Activated naive CD4-positive, alpha-beta T cell treated with anti-CD3 and anti-CD28 coated beads, Interleukin-2, amount 50 U/mL, for 24 hours (primary cell): ENCODE measurements around the gene LRRC18.

ENCODE experiments used
- H3K27ac Mint-ChIP-seq: one replicate; pipeline ENCODE4 v1.8.0; 2021; ENCODE audit warnings: mild to moderate bottlenecking, mixed read lengths
- H3K27me3 Mint-ChIP-seq: one replicate; pipeline ENCODE4 v1.8.0; 2021; ENCODE audit warnings: mixed read lengths
- H3K36me3 Mint-ChIP-seq: one replicate; pipeline ENCODE4 v1.8.0; 2021; ENCODE audit warnings: mixed read lengths
- H3K4me1 Mint-ChIP-seq: one replicate; pipeline ENCODE4 v1.8.0; 2021; ENCODE audit warnings: mixed read lengths
- H3K4me3 Mint-ChIP-seq: one replicate; pipeline ENCODE4 v1.8.0; 2021; ENCODE audit warnings: mild to moderate bottlenecking, mixed read lengths
- H3K9me3 Mint-ChIP-seq: one replicate; pipeline ENCODE4 v1.8.0; 2021; ENCODE audit warnings: mixed read lengths

The LRRC18 gene

GRCh38 chr10:48903151-48903550 lies 36.5 kb downstream of the LRRC18 start:
- H3K27me3 Mint-ChIP-seq, result peaks cover 1% of the 10 kb centered on the region
- no peak overlapping the region for H3K4me3 Mint-ChIP-seq
- H3K4me1 Mint-ChIP-seq, result no peaks in the 10 kb centered on the region
- no peaks in the 10 kb centered on the region for H3K36me3 Mint-ChIP-seq
- no peak overlapping the region for H3K27ac Mint-ChIP-seq
- H3K9me3 Mint-ChIP-seq, result no peaks in the 10 kb centered on the region

DNA sequence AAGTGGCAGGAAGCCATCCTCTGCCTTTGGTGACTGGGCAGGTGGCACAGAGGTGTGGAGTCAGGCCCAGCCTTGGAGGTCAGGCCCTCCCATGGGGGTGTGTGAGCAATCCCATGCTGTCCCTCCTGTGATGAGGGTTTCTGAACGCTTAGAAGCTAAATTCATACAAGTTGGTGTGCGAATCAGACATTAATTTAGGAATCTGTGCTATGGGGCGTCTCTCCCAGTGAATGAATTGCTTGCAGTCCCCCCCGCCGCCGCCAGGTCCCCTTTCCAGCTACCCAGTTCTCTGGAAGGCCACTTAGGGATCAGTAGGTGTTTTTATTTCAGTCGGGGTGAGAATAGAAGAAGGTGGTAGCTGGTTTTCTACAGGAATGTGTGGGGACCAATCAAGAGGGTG lies 37.5 kb downstream of the LRRC18 start:
- H3K4me1 Mint-ChIP-seq, result no peaks in the 10 kb centered on the region
- H3K4me3 Mint-ChIP-seq, result no peak overlapping the region
- no peak overlapping the region for H3K27ac Mint-ChIP-seq
- no peaks in the 10 kb centered on the region for H3K36me3 Mint-ChIP-seq
- H3K9me3 Mint-ChIP-seq, result no peaks in the 10 kb centered on the region
- H3K27me3 Mint-ChIP-seq, result no peaks in the 10 kb centered on the region

DNA sequence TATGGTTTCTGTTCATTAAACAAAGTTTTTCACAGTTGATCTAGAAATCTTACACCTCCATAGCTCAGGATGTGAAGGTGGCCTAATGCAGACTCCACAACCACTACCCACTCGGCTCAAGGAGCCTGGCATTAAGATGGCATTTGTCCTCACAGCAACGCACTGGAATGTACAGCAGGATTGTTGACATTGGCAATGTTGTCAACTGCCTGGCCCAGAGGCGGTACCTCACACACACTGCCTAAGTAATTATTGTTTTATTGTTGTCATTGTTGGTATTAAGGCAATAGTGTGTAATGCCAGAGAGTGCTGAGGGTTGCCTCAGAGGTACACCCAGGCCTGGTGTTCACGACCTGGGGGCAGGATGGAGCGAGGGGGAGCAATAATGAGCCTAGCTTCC lies 38.3 kb downstream of the LRRC18 start:
- no peak overlapping the region for H3K4me3 Mint-ChIP-seq
- no peak overlapping the region for H3K27ac Mint-ChIP-seq
- H3K36me3 Mint-ChIP-seq, result no peaks in the 10 kb centered on the region
- H3K27me3 Mint-ChIP-seq, result no peaks in the 10 kb centered on the region
- no peaks in the 10 kb centered on the region for H3K9me3 Mint-ChIP-seq
- H3K4me1 Mint-ChIP-seq, result no peaks in the 10 kb centered on the region

- H3K4me1 Mint-ChIP-seq, result no peaks in the 10 kb centered on the region
- H3K36me3 Mint-ChIP-seq, result no peaks in the 10 kb centered on the region
- H3K27me3 Mint-ChIP-seq, result no peaks in the 10 kb centered on the region
- H3K4me3 Mint-ChIP-seq, result no peak overlapping the region
- no peak overlapping the region for H3K27ac Mint-ChIP-seq
- no peaks in the 10 kb centered on the region for H3K9me3 Mint-ChIP-seq
Observed at GRCh38 chr10:48900371-48900801, 39.3 kb downstream of the LRRC18 start.

DNA sequence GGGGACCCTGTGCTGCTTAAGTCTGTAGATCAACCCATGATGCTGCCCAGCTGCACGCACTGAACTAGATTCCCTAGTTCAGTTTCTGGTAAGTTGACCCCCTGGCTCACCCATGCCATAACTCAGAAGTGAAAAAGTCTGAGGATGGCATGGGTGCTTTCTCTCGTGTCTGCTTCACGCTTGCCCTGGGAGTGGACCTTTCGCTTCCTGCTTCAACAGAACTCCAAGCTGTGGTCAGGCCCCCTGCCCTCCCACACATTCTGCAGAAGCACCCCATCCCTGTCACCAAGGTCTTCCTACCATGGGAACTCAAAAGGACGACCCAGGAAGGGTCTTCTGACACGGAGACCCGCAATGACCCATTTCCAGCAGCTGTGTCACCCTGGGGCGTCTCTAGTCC lies 39.9 kb downstream of the LRRC18 start:
- H3K4me1 Mint-ChIP-seq, result no peaks in the 10 kb centered on the region
- no peak overlapping the region for H3K27ac Mint-ChIP-seq
- H3K27me3 Mint-ChIP-seq, result no peaks in the 10 kb centered on the region
- H3K4me3 Mint-ChIP-seq, result no peak overlapping the region
- H3K9me3 Mint-ChIP-seq, result no peaks in the 10 kb centered on the region
- no peaks in the 10 kb centered on the region for H3K36me3 Mint-ChIP-seq

DNA sequence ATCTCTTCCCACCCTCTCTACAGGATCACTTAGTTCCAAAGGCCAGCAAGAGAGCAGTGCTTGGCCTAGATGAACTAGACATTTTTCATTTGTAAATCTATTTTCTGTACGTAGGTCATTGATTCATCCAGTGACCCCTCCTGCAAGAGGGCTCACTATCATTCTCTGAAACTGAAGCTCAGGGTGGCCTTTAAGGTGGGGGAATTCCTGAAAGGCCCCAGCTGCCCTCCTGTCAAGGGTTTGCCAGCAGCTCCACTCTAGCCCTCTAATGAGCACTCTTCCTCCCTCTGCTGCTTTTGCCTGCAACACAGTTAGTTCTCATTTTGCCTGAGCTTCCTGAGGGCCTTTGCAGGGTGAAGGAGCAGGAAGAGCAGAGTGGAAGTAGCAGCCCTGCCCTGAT lies 41.2 kb downstream of the LRRC18 start:
- no peak overlapping the region for H3K4me3 Mint-ChIP-seq
- H3K9me3 Mint-ChIP-seq, result no peaks in the 10 kb centered on the region
- no peaks in the 10 kb centered on the region for H3K4me1 Mint-ChIP-seq
- no peaks in the 10 kb centered on the region for H3K36me3 Mint-ChIP-seq
- no peak overlapping the region for H3K27ac Mint-ChIP-seq
- no peaks in the 10 kb centered on the region for H3K27me3 Mint-ChIP-seq

DNA sequence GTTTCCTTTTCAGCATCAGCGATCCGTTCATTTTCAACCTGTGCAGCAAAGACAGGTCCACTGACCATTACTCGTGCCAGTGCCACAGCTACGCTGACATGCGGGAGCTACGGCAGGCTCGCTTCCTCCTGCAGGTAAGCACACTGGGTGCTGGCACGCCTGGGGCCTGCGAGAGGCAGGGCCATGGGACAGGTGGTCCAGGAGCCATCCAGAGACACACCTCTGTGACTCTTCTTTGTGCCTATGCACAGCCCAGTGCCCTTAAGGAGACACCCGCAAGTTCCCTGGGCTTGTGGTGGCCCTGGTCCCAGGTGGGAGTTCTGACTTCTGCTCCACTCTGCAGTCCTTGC lies 42.2 kb downstream of the LRRC18 start:
- no peaks in the 10 kb centered on the region for H3K4me1 Mint-ChIP-seq
- H3K27me3 Mint-ChIP-seq, result no peaks in the 10 kb centered on the region
- no peak overlapping the region for H3K4me3 Mint-ChIP-seq
- H3K9me3 Mint-ChIP-seq, result no peaks in the 10 kb centered on the region
- no peak overlapping the region for H3K27ac Mint-ChIP-seq
- no peaks in the 10 kb centered on the region for H3K36me3 Mint-ChIP-seq

GRCh38 chr10:48896756-48897440 lies 42.7 kb downstream of the LRRC18 start:
- Mint-ChIP-seq H3K36me3 (no peaks in the 10 kb centered on the region), H3K27ac (no peak overlapping the region), H3K9me3 (no peaks in the 10 kb centered on the region), H3K4me1 (no peaks in the 10 kb centered on the region), H3K27me3 (no peaks in the 10 kb centered on the region), H3K4me3 (no peak overlapping the region)

DNA sequence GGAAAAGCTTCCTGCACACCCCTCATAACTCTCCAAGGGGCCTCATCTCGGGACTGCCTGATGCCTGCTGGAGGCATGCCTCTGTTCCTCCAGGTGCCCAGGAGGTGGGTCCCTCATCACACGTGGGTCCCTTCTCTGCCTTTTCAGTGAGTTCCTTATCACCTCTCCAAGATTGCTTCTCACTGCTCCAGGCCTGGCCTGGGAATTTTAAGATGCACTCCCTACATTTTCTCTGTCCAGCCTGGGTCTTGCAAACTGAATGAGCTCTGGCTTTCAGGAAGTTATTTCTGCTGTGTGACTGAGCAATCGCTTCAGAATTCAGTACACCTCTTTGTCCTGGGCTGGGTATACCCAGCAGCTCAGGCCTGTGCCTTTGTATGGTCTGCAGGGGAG lies 43.8 kb downstream of the LRRC18 start:
- no peaks in the 10 kb centered on the region for H3K27me3 Mint-ChIP-seq
- no peak overlapping the region for H3K4me3 Mint-ChIP-seq
- H3K36me3 Mint-ChIP-seq, result no peaks in the 10 kb centered on the region
- no peak overlapping the region for H3K27ac Mint-ChIP-seq
- H3K9me3 Mint-ChIP-seq, result no peaks in the 10 kb centered on the region
- H3K4me1 Mint-ChIP-seq, result no peaks in the 10 kb centered on the region

- H3K4me1 Mint-ChIP-seq, result no peaks in the 10 kb centered on the region
- no peaks in the 10 kb centered on the region for H3K27me3 Mint-ChIP-seq
- no peaks in the 10 kb centered on the region for H3K36me3 Mint-ChIP-seq
- no peak overlapping the region for H3K27ac Mint-ChIP-seq
- H3K4me3 Mint-ChIP-seq, result no peak overlapping the region
- no peaks in the 10 kb centered on the region for H3K9me3 Mint-ChIP-seq
Observed at GRCh38 chr10:48894911-48895802, 44.5 kb downstream of the LRRC18 start.

GRCh38 chr10:48890888-48891850 lies 48.5 kb downstream of the LRRC18 start:
- Mint-ChIP-seq H3K4me1 (no peaks in the 10 kb centered on the region), H3K9me3 (no peaks in the 10 kb centered on the region), H3K36me3 (no peaks in the 10 kb centered on the region), H3K4me3 (no peak overlapping the region), H3K27ac (no peak overlapping the region), H3K27me3 (no peaks in the 10 kb centered on the region)

- Mint-ChIP-seq H3K27ac (no peak overlapping the region), H3K27me3 (no peaks in the 10 kb centered on the region), H3K36me3 (no peaks in the 10 kb centered on the region), H3K9me3 (no peaks in the 10 kb centered on the region), H3K4me3 (no peak overlapping the region), H3K4me1 (no peaks in the 10 kb centered on the region)
Observed at GRCh38 chr10:48887982-48888381, 51.7 kb downstream of the LRRC18 start.

- H3K27ac Mint-ChIP-seq, result no peak overlapping the region
- no peaks in the 10 kb centered on the region for H3K27me3 Mint-ChIP-seq
- no peaks in the 10 kb centered on the region for H3K4me1 Mint-ChIP-seq
- no peaks in the 10 kb centered on the region for H3K9me3 Mint-ChIP-seq
- H3K36me3 Mint-ChIP-seq, result no peaks in the 10 kb centered on the region
- H3K4me3 Mint-ChIP-seq, result no peak overlapping the region
Observed at GRCh38 chr10:48885376-48885775, 54.3 kb downstream of the LRRC18 start.

GRCh38 chr10:48884179-48885045 lies 55.2 kb downstream of the LRRC18 start:
- Mint-ChIP-seq H3K27me3 (no peaks in the 10 kb centered on the region), H3K9me3 (no peaks in the 10 kb centered on the region), H3K27ac (no peak overlapping the region), H3K4me1 (no peaks in the 10 kb centered on the region), H3K4me3 (no peak overlapping the region), H3K36me3 (no peaks in the 10 kb centered on the region)

DNA sequence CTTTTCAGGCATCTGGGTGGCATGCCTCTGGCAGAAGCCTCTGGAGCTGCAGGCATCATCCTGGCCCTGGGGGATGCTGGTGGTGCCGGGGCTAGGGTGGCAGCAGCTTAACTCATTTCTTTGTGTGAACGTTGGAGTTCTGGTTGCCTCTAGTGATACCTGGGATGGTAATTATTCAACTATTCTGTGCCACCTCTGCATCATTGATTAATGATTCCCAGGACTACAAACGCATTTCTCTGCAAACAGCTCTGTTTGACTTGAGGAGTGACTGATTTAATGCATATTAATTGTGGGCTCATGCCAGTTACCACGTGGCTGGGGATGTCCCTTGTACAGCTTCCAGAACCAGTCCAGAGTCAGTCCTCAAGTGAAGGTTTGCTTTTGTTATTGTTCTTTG lies 55.9 kb downstream of the LRRC18 start:
- Mint-ChIP-seq H3K4me1 (no peaks in the 10 kb centered on the region), H3K9me3 (no peaks in the 10 kb centered on the region), H3K36me3 (no peaks in the 10 kb centered on the region), H3K4me3 (no peak overlapping the region), H3K27ac (no peak overlapping the region), H3K27me3 (no peaks in the 10 kb centered on the region)
